Posterior cingulate gyrus (tissue), 11 donors: Measurements from ENCODE around the gene COL18A1.
A peak's percentile ranks its signal among the peaks of the same experiment; 100 is the strongest.
"Not testable (repeated sequence)": the region's sequence is repeated elsewhere in the genome, so short reads cannot be mapped to it uniquely, and the experiment has no call there.

Source experiments
- DNase-seq, 10 donors: peaks; one replicate each; pipeline versions ENCODE4 v3.0.0 to v3.0.0-alpha.2; 2020 to 2021; ENCODE audit warnings: mixed read lengths in 3 of 10
- intact Hi-C: fragments of 100-400 bp; cut with DNase I; formaldehyde crosslinking; loops from one replicate; pipeline ENCODE4 v1.15.1; 2023

COL18A1 gene

DNA sequence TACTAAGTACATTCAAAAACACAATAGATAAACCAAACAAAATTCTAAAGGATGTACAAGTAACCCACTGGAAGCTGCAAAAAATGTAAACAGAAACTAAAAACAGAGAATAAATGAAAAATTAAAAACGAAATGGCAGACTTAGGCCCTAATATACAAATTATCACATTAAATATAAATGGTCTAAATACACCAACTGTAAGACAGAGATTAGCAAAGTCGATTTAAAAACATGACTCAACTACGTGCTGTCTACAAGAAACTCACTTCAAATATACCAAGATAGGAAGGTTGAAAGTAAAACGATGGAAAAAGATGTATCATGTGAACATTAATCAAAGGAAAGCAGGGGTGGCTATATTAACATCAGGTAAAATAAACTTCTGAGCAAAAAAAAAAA, 114.2 kb downstream of the COL18A1 start:
- intact Hi-C loops, result no loop called here
- DNase-seq, result no peak

GRCh38 chr21:45521241-45521640, 116.3 kb downstream of the COL18A1 start:
- intact Hi-C loops, result no loop called here
- no peak for DNase-seq

DNA sequence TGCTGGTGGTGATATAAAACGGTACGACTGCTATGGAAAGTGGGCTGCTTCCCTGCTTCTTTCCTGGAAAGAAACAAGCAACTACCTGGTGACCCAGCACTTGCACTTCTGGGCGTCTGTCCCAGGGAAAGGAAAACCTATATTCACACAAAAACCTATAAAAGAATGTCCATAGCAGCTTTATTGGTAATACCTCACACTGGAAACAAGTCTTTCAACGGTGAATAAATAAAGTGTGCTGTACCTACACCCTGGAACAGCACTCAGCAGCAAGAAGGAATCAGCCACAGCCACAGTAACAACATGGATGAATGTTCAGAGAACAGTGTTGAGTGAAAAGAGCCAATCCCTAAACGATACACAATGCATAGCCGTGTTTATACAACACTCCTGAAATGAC, 117.4 kb downstream of the COL18A1 start:
- DNase-seq, result peak in 1 of 10 donors; percentile 25
- intact Hi-C loops, result no loop called here

GRCh38 chr21:45522986-45523385, 118.0 kb downstream of the COL18A1 start:
- intact Hi-C loops, result no loop called here

GRCh38 chr21:45523411-45524101, 118.6 kb downstream of the COL18A1 start:
- peak in 7 of 10 donors; percentile 3 to 78 (median 19) for DNase-seq
- intact Hi-C loops, result no loop called here

More at GRCh38 chr21:45522986-45523385, 118.0 kb downstream of the COL18A1 start:
- DNase-seq, result peak in 2 of 10 donors; percentile 7 to 37

- intact Hi-C loops, result no loop called here
- peak in 5 of 10 donors; percentile 1 to 74 (median 15) for DNase-seq
These were observed 119.8 kb downstream of the COL18A1 start for GRCh38 chr21:45524756-45525152.

DNA sequence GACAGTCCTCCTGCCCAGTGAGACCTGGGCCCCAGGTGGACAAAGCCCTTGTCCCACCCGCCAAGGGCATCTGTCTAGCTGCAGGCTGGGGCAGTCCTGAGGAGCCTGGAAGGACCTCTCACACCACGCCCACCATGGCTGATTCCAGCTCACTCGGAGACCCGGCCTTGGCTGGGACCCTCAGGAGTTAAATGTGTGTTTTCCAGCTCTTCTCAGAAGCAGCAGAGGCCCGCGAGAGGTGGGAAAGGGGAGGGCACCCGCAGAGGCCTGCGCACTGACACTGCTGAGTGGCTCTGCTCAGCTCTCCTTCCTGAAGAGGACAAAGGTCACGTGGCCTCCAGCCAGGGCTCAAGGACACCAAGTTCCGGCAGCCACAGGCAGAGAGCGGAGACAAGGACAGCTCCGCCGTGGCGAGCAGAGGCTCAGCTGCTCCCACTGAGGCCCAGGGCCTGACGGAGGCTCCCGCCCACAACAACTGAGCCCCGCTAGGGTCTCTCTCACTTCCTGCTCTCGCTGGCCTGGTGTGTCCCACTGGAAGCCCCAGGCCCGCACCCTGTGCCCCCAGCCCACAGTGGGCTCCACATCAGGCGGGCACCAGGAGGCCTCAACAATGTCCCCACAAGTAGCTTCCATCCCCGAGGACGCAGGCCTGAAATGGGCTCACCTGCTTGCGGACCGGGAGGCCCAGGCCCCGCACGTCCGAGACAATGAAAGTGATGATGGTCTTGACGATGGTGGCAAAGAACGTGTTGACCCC, 120.4 kb downstream of the COL18A1 start:
- DNase-seq, result peak in 8 of 10 donors; percentile 4 to 83 (median 17)
- intact Hi-C loops, result no loop called here

GRCh38 chr21:45525910-45526306, 120.9 kb downstream of the COL18A1 start:
- DNase-seq, result peak in 5 of 10 donors; percentile 2 to 40 (median 12)
- intact Hi-C loops, result no loop called here

- peak in 6 of 10 donors; percentile 3 to 59 (median 20) for DNase-seq
- intact Hi-C loops, result not testable (repeated sequence)
These were observed 122.4 kb downstream of the COL18A1 start for GRCh38 chr21:45527151-45527999.

- peak in 6 of 10 donors; percentile 2 to 72 (median 26) for DNase-seq
- intact Hi-C loops, result no loop called here
These were observed 123.2 kb downstream of the COL18A1 start for GRCh38 chr21:45528028-45528705.

DNA sequence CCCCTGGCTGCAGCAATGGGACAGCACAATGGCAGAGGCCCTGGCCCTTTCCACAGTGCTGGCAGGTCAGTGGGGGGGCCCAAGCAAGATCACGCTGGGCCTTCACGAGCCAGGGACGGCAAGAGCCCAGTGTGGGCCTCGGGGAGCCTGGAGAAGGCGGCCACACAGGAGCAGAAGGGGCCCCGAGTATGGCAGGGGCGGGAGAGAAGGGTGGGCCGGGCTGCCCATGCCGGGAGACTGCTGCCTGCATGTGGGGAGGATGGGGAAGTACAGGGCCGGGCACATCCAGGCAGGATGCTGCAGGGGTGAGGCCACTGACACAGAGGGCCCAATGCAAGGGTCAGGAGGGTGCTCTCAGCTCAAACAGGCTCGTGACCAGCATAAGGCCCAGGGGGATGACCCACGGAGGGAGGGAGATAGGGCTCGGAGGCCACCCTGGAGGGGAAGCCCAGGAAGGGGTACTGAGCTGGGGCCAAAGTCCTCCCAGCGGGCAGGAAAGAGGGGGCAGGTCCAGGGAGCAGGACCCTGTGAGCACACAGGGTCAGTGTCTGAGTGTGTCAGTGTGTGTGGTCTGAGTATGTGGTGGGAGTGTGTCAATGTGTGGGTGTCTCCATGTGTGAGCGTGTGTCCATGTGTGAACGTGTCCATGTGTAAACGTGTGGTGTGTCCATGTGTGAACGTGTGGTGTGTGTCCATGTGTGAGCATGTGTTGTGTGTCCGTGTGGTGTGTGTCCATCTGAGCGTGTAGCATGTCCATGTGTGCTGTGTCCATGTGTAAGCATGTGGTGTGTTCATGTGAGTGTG, 124.2 kb downstream of the COL18A1 start:
- intact Hi-C loops, result no loop called here
- peak in 6 of 10 donors; percentile 3 to 69 (median 30) for DNase-seq

GRCh38 chr21:45529785-45530422, 124.9 kb downstream of the COL18A1 start:
- intact Hi-C loops, result no loop called here
- DNase-seq, result peak in 2 of 10 donors; percentile 16 to 18

DNA sequence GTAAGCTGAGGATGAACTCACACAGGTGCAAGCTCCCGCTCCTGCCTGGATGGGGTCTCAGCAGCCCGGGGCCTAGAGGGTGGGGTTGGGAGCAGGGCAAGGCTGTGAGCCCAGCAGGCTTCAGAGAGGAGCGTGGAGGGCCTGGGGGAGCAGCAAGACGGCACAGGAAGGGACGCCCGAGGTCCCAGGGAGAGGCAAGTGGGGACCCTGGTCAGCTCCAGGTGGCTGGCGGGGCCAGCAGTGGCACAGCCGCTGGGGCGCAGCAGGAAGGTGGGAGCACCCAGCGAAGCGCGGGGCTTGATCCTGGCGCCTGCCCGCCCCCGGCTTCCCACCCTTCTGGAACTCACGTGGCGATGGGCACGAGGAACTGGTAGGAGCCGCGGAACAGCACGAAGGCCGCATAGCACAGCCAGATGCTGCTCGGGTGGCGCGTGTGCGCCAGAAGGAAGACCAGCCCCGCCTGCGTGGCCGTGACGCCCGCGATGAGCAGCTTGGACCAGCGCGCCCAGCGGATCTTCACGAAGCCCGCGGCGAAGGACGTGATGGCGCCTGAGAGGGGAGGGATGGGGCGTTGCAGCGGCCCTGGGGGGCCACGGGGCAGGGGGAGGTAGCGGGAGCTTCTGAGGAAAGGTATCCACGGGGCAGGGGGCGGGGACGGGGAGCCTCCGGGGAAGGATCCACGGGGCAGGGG, 125.6 kb downstream of the COL18A1 start:
- peak in 6 of 10 donors; percentile 4 to 78 (median 38) for DNase-seq
- intact Hi-C loops, result no loop called here

DNA sequence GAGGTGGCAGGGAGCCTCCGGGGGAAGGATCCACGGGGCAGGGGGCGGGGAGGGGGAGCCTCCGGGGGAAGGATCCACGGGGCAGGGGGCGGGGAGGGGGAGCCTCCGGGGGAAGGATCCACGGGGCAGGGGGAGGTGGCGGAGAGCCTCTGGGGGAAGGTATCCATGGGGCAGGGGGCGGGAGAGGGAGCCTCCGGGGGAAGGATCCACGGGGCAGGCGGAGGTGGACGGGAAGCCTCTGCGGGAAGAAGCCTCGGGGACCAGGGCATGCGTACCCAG, 126.1 kb downstream of the COL18A1 start:
- DNase-seq, intact Hi-C loops: not testable (repeated sequence)

- peak in 7 of 10 donors; percentile 6 to 85 (median 28) for DNase-seq
- intact Hi-C loops, result no loop called here
These were observed 126.6 kb downstream of the COL18A1 start for GRCh38 chr21:45531393-45532215.

- DNase-seq, result peak in 7 of 10 donors; percentile 8 to 81 (median 19)
- intact Hi-C loops, result no loop called here
These were observed 127.9 kb downstream of the COL18A1 start for GRCh38 chr21:45532826-45533360.

DNA sequence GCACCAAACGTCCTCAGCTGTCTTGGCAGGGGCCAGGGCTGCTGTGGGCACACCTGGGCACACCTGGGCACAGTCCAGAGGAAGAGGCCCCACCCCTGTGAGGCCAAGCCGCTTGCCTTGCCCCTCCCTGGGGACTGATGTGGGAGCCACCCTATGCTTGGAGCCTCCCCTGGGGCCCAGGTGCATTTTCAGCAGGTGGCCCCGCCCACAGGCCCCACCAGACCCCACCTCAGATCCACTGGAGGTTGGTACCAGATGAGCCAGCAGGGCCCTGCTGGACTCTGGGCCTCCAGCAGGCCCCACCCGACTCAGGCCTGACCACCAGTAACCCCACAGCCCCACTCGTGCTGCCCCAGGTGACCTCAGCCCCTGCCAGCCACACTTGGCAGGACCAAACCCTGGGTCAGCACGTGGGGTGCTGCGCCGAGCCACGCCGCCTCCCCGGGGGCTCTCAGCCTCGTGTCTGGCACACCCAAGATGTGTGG, 128.4 kb downstream of the COL18A1 start:
- intact Hi-C loops, result no loop called here
- peak in 4 of 10 donors; percentile 3 to 66 (median 6) for DNase-seq
